Measurements from ENCODE around the gene LAMB1.

Gene LAMB1

DNA sequence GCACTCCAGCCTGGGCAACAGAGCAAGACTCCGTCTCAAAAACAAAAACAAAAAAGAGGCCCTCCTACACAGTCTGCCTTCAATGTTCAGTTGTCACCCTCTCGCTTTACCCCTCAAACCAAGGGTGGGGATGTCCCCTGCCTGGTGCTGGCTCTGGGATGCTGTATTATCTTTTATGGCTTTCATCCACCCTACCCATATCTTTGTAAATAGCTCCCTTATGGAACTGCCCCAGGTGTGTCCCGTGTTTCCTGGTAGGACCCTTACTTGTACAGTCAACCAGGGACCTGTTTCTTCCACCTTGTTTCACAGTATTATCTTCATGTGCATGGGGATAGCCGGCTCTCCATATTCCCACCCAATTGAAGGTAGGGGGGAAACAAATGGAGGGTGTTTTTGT lies 15.7 kb upstream of the LAMB1 start:
- no peak for DNase-seq

DNA sequence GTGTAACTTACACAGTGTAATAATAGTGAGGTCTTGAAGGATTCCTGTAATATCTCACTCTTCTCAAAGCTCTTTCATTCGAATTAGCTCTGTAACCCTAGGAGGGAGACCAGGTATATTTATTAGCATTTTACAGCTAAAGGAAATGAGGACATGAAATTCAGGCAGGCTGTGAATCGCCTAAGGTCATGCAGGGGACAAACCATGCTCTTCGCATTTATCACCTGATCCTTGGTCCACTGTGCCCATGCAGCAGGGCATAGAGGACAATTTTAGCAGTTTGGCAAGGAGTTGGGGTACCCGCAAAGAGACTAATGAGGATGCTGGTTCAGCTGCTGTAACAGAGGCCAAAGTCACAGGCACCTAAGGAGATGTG lies 14.8 kb upstream of the LAMB1 start:
- no peak for DNase-seq

DNA sequence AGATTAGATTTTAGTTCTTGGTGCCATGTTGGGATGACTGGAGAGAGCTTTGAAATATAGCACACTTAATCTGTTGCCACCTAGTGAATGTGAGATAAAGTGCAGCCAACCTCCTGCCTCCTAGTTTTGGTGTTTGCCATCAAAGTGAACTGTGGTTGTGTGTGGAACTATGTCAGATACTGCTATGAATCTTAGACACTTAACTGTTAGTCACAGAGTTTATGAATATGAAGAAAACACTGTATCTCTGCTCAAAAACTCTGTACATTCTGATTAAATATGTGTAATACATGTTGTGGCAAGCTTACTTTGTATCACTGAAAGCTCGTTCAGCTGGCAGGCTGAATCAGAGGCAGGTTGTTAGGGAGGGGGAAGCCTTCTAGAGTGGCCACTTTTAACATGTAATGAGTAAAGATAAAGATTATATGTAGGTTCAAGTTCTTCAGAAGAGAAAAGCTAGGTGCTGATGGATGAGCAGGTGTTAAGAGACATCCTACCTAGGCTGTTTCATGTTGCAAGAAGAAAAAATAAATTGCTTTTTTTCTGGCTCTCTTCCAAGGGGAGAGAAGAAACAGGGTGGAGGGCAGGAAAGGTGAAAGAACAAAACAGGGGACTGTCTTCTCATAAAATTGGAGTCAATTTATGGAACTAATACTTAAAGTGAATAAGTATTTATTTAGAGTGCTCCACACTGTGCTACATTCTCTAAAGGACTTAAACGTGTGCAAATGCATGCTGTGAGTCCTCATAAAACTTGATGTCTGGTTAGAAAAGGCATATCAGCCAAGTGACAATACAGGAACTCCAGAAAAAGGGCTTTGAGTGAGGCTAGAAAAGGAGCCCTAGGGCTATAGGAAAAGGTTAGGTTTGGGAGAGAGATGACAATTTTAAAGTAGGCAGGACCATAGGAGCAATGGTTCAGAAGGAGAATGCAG lies 14.1 kb upstream of the LAMB1 start:
- no peak for DNase-seq

DNA sequence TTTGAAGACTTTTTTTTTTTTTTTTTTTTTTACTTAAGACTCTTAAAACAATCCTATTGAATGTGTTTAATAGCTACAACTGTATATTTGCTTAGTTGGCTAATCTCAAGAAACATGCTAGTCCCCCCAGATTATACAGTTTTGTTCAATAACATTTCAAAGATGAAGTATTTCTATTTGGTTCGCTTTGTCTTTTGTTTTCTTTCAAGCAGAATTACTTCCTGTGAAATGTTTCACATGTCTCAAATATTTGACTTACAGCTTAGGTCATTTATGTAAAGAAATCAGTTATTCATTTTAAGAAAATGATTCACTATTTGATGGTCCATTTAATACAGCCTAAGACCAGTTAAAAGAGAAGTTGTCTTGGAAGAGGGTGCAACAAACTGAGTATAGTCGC lies 12.8 kb upstream of the LAMB1 start:
- DNase-seq = no peak

DNA sequence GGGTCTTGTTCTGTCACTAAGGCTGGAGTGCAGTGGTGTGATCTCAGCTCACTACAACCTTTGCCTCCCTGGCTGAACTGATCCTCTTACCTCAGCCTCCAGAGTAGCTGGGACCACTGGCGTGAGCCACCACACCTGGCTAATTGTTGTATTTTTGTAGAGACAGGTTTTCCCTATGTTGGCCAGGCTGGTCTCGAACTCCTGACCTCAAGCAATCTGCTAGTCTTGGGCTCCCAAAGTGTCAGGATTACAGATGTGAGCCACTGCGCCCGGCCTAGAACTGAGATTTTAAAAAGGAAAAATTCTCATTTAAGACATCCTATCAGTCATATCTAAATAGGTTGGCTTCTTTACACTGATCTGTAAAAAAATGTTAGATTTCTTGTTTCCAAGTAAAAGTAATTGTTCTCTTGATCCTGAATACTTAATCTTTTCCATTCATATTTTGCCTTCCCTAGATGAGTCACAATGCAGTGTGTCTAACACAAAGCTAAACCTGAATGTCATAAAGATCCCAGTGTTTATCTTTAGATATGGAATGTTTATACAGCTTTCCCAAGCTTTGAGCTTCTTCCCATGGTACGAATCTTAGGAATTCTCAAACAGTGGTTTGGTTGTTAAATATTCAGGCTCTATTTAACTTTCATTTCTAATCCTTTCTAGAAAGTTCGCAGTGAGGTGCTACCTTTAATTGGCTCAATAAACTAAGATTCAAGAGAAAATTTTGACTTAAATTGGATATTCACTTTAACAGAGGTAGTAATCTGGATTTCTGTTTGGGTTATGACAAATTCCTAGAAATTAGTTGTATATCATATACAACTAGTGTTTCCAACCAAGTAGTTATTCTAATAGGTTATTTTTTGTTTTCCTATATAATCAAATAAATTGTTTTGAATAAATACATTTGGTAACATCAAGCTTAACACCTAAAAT lies 12.1 kb upstream of the LAMB1 start:
- DNase-seq = no peak

DNA sequence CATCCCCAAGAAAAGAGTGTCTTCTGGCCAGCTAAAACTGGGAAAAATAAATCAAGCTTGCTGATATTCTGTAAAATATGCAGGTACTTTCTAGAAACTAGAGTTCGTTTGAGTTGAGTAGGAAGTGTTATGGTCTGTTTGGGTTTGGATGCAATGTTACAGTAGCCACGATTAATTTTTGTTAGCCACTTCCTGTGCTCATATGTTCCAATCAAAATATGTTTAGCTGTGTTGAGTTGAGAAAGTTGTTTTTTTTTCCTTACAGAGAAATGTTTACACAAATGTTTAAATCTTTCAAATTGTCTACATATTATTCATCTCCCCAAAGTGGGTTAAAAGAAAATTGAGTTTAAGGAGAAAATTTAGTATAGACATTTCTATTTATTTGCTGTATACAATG lies 11.3 kb upstream of the LAMB1 start:
- DNase-seq = no peak

DNA sequence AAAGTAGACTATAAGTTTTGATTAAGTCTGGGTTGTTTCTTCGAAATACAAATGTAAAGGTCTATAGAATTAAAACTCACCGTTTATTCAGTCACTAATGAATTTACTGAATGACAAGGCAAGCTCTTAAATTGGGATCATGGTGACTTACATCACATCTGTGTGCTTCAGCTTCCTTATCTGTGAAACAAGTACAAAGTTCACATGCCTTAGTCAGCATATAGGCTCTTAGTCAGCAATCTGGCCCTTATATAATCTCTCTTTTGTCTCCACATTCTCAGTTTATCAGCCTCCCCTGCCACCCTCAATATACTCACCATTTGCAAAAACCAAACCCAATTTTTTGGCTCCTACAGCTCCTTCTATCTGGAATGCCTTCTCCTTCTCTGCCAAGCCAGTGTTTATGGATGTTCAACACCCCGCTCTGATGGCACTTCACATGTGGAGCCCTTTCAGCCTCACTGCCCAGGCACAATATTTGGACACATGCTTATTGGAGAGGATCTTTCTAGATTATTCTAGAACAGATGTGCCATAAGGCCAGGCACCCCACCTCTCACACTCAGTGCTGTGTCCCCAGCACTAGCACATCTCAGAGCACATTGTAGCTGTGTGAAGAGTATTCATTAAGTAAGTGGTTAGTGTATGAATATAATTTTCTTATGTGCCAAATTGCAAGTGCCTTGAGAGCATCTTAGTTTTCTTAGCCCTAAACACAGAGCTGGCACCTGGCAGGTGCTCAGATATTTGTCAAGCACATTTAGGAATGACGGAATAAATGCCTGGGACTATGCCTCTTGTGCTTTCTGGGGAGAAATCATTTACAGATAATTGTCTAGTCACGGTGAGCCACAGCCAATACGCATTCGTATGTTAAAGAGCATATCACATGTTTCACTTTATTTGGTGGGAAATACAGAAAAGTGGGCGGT lies 9.8 kb upstream of the LAMB1 start:
- no peak for DNase-seq

DNA sequence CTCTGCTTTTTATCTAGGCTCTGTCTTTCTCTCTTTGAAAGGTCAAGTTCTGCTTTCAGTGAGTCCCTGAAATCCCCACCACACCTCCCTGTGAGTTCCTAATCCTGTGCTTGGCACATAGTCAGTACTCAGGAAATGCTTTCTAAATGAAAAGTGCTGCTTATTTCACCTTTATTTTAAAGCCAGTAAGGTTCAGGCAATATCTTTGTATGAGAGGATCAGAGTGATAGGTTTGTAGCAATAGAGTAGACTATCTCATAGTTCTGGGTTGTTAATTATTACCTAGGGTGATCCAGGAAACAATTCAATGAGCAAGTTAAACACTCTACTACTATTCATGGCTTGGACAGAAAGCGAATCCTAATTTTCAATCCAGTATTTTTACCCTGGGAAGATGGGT lies 7.4 kb upstream of the LAMB1 start:
- no peak for DNase-seq

DNA sequence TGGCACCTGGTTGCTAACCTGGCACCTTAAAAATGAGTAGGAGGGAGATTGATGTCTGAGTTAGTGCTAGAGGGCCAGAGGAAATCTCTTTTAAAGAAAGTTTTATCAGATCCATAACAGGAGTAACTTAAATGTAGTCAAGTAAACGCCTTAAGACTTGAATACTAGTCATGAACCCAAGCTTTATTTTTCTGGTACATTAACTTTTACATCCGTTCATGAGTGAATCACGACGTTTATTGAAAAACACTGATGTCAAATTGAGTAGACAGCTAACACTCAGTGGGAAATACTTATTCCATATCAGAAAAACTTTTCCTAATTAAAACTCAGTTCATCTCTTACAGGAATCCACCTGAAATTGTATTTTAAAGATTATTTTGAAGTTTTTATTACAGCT lies 6.9 kb upstream of the LAMB1 start:
- DNase-seq = no peak

DNA sequence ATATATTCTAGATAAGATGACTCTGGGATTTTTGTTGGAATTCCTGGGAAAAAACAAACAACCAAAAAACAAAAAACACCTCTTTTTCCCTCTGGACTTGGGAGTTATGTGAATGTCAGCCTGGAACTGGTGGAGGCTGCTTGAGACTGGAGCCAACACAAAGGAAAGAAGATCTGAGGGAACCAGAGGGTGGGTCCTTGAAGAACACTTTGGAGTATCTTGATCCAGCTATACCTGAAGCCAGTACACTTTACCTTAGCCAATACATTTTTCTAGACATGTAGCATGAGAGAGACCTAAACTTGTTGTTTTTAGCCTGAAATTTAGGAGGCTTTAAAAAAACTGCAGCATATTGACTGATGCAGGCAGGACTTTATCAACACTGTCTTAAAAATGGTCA lies 5.9 kb upstream of the LAMB1 start:
- no peak for DNase-seq

DNA sequence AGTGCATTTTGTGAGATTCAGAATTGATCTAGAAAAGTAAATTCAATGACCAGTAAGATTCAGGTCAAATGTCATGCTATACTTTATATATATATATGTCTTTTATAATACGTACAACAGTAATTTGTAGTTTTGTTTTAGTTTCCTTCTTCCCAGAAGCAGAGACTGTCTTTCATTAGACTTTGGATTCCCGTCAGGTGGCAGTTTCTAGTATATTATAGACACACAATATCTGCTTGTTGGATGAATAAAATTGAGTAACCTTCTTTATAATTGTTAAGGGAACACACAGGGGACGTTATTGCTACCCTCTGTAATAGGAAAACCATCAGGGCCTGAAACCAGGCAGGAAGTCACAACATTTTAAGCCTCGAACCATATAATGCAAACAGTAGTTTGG lies 5.3 kb upstream of the LAMB1 start:
- no peak for DNase-seq

DNA sequence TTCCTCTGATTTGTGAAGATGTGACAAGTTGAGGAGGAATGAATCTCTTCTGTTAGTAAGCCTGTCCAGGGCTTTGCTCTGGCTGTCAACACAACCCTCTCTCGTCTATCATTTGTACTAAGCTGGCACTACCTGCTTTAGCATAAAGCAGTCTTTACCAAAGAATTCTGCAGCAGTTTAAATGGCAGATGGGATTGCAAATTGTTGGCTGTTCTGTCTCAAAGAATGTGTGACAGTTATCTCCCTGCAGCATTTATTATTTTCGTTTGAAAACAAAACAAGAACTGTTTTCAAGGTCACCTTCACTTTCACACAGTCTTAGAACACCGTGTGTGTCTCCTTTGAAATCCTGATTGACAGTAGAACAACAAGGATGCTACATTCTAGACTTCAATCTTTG lies 4.8 kb upstream of the LAMB1 start:
- no peak for DNase-seq

DNA sequence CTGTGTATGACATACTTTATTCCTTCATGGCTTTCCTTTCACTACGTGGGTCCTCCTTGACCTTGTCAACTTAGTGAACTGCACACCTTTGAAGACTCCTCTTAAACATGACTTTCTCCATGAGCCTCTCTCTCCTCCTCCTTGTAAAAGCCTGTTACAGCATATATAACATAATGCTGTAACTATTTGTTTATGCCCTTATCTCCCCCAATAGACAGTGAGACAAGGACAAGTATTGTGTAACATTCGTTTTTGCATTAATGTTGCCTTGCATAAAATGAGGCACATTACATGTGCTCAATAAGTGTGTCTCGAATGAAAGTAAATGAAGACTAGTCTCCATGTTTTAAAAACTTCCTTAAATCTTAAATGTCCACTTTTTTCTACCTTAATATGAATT lies 4.3 kb upstream of the LAMB1 start:
- no peak for DNase-seq

DNA sequence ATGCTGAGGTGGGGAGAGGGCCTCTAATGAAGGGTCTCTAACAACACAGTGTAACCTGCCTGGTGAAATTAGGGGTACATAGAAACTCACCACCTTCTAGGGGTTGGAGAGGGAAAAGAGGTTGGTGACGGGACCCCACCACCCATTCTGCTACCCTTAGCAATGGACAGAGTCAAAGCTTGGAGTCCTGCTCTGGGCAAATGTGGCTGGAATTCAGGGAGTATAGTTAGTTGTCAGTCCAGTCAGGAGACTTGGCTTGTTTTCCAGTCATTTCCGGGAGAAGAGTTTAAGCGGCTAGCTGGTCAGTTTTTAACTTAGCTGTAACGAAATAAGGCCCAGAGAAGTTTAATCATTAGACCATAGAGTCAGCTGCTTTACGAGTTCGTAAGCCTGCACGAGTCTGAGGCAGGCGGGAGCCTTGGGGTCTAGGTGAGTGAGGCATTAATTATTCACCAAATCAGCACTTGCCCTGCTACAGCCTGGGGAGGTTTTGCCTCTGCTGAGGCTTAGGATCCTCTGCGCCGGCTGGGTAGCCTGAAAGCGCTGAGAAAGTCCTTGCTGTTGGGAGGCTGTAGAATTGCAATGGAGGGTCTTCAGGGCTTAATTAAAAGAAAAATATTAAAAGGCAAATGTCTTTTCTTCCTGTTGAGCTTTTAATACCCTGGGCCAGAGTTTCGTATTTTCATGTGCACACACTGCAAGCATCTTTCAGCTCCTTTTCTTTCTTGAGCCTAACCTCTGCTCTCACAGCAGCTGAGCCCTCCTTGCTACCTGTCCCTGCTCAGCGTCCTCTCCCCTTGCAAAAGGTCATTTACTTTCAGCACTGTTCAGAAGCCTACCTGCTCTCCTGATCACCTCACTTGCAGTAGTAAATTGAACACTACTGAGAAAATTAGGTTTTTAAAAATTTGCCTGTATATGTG lies 1.5 kb upstream of the LAMB1 start:
- DNase-seq = no peak

DNA sequence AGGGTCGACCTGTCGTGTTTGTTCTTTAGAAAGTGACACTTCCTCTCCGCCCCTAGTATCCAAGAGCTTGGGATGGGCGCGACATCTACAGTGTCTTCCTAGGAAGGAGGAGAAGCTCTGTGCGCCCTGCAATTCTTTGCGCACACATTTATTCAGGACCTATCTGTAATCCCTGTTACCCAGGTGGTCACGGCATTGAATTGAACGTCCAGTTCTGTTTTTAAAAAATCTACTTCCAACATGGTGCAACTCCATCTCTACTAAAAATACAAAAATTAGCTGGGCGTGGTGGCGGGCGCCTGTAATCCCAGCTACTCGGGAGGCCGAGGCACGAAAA lies 606 bp upstream of the LAMB1 start:
- no peak for DNase-seq

DNA sequence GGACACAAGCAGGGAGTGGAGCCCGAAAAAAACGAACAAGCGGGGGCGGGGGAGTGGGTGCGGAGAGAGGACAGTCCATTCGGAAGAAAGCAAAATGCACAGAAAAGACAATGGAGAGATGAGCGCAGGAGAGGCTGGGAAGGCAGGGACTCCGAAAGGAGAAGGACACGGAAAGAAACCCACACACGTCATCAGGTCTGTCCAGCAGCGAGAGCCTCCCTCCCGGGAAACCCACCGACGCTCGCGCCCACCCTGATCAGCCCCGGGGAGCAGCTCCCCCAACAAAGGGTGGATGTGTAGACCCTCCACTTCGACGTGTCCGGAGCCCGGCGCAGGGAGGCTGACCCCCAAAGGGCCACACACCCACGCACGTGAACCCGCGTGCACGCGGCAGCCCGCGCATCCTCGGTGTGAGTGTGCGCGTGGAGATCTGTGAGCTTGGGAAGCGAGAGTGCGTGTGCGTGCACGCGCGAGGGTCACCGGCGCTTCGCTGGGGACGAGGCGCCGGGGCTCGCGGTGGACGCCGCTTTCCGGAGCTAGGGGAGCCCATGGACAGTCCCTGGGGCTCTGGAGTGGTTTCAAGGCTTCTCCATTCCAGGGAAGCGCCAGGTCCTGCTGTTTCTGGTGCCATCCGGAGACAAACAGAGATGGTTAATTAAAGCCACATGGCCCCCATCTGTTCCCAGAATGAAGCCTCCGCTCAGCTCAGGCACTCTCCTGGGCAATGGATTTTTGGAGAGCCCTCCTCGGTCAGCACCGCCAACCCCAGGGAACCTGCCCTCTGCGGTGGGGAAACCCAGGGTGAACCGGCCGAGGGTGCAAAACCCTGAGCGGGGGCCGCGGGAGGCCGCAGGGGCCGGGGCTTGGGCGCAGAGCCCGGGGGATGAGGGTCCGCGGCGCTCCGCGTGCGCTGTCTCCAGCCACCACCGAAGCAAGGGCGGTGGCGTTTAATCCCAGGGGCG lies 916 bp downstream of the LAMB1 start:
- peak in 10 of 58 donors; percentile 6 to 51 (median 20) for DNase-seq

DNA sequence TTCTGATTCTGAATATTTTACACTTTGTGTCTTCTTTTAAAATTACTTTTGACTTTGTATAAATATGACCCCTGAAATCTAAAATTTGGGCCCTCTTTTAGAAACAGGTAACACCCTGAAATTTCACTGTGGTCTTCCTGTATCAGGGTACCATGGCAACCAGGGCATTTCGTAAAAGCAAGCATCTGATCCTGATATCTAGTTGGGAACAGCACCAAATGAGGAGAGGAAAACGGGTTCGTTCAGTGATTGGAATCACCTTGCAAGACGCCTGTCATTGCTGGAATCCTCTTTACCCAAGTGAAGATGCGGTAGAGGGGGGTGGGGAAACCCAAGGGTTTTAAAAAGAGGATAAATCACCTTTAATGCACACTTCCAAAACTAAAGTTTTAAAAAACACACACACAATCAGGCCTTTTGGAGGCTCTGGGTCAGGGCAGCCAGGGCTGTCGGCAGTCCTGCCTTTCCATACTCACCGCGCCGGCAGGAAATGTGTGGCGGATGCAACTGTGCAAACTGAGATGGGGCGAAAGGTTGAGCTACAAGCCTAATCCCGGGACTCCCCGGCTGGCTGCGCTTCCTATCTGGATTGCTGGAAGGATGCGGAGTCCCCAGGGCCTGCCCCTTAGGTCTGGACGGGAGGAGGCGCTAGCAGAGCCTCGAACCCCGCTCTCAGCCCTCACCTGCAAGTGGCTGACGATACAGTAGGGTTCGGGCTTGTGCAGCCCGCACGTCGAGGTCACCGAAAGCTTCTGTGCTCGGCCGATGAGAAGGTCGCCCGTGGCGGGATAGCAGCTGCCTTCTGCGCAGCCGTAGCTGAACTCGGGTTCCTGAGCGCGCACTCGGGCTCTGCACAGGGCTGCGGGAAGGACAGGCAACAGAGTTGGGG lies 1.8 kb downstream of the LAMB1 start:
- peak in 10 of 58 donors; percentile 2 to 32 (median 10) for DNase-seq

Data from anterior cingulate cortex (tissue), 58 donors.